HG03097 (cell line): ENCODE measurements around the gene OXA1L.
"Not testable (repeated sequence)": the region's sequence is repeated elsewhere in the genome, so short reads cannot be mapped to it uniquely, and the experiment has no call there.

Experiments used
- ATAC-seq: cut with Tn5 transposase; IDR thresholded peaks from one replicate; pipeline ENCODE4 v1.9.1; 2021; ENCODE audit not compliant: unreplicated experiment, low FRiP score

The OXA1L gene

DNA sequence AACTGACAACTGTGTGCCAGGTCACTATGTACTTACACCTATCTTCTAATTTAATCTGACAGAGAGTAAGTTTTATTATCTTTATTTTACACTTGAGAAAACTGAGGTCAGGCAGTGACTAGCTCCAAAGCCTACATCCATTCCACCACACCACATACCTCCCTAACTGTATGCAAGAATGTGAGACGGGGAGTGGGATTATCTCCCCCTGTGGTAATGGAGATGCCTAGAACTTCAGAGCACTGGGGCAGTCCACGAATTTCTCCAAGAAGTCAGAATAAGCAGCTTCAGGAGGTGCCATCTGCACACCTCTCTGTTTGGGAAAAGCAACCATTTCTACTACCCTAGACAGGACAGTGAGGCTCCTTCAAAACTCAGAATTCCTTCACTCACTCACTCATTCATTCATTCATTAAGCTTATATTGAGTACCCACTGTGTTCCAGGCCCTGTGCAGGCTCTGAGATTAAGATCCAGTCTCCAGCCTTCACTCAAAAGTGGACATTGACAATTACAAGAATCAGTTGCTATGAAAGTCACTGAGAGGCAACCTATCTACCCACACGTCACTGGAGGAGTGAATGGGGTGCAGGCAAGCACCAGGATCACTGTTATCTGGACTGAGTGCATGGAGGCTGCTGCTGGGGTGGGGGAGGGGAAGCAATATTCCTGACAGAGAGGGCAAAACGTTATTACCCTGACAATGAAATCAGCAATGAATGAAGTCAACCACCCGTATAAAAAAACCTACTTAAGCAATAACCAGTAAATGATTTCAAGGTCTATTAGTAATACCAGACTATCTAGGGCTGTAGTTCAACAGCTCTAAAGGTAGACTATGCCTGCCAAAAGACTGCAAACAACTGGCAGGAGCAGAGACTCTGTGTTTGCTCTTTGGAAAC is 30.8 kb downstream of the OXA1L start:
- no peak for ATAC-seq

DNA sequence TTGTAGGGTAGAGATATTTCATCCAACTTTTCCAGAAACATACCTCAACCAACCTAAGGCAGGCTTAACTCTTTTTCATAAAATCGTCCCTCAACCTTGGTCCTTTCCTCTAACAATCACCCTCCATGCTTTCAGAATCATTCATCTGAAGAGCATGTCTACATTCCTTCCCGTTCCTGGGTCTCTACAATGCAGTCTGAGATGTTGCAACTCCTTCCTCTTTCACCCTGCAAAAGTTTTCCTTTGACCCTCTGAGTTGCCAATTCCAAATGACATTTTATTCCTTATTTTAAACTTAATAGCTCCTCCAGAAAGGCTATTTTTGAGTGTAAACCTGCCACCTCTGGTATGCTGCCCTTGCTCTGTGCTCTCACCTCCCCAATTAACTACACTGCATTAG is 32.0 kb downstream of the OXA1L start:
- no peak for ATAC-seq

DNA sequence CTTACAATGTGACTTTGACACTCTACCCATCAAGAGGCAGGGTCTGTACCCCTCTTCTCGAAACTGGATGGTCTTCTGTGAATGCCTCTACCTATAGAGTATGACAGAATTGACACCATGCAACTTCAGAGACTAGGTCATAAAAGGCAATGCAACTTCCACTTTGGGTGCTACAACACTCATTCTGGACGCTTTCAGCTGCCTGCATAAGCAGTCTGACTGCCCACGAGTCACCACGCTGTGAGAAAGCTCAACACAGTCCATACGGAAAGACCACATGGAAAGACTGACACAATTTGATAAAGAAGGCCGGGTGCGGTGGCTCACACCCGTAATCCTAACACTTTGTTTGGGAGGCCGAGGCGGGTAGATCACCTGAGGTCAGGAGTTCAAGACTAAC is 33.9 kb downstream of the OXA1L start:
- no peak for ATAC-seq

DNA sequence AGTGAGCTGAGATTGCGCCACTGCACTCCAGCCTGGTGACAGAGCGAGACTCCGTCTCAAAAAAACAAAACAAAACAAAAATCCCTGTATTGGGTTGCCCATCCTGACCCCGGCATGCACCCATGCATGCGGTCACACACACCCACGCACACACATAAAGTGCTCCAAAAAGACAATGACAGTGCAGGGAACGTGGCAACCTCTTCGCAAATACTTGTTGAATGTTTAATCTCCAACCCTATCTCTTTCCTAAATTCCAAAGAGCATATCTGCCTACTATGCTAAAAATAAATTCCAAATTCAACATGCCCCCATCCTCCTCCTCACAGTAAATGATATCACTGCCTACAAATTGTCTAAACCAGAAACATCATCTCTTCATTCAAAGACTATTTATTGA is 35.2 kb downstream of the OXA1L start:
- no peak for ATAC-seq

DNA sequence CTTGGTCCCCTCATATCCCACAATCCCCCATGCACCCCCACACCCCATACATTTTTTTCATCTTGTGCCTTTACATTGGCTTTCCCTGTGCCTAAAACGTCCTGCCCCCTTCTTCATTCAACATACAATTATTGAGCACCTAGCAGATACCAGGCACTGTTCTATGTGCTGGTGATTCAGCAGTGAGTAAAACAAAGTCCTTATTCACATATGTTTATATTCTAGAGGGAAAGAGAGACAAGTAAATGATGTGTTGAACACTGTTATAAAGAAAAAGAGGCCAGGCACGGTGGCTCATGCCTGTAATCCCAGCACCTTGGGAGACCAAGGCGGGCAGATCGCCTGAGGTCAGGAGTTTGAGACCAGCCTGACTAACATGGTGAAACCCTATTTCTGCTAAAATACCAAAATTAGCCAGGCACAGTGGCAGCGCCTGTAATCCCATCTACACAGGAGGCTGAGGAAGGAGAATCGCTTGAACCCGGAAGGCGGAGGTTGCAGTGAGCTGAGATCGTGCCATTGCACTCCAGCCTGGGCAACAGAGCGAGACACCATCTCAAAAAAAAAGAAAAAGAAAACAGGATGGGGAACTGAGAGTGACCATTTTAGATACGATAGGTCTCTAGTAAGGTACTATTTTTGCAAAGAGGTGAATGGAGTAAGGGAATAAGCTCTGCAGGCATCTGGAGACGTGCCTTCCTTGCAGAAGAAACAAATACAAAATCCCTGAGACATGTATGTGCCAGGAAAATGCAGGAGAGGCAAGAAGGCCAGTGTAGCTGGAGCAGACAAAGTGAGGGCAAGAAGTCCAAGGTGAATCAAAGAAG is 36.6 kb downstream of the OXA1L start:
- ATAC-seq = no peak

DNA sequence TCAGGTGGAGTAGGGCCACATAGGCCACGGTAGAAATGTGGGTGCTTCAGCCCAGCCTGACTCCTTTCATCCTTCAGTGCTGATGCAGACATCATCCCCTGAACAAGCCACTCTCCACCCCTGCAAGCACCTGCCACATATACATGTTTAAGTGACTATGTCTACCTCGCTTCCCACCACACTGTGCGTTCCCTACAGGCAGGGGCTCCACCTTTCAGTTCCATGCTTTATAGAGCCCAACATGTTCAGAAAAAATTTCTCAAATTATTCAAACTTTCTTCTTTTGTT is 37.1 kb downstream of the OXA1L start:
- ATAC-seq = no peak

DNA sequence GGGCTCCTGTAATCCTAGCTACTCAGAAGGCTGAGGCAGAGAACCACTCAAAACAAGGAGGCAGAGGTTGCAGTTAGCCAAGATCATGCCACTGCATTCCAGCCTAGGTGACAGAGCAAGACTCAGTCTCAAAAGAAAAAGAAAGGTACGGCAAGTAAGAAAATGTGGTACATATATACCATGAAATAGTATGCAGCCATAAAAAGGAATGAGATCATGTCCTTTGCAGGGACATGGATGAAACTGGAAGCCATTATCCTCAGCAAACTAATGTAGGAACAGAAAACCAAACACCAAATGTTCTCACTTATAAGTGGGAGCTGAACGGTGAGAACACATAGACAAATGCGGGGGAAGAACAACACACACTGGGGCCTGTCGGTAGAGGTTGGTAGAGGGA is 38.7 kb downstream of the OXA1L start:
- not testable (repeated sequence) for ATAC-seq

DNA sequence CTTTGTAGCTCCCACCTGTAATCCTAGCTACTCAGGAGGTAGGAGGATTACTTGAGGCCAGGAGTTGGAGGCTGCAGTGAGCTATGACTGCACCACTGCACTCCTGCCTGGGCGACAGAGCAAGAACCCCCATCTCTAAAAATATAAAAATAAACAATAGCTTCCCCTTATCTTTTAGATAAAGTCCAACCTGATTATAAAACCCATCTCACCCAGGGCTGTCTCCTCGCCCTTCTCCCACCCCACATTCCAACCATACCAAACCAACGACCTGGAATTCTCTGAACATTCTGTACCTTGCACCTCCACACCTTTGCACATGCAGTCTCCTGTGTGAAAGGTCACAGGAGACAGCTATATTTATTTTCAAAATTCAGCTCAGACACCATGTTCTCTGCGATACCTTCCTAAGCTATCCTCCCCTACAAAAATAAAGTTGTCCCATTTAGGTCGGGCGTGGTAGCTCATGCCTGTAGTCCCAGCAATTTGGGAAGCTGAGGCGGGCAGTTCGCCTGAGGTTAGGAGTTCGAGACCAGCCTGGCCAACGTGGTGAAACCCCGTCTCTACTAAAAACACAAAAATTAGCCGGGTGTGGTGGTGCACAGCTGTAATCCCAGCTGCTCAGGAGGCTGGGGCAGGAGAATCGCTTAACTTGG is 41.1 kb downstream of the OXA1L start:
- no peak for ATAC-seq

DNA sequence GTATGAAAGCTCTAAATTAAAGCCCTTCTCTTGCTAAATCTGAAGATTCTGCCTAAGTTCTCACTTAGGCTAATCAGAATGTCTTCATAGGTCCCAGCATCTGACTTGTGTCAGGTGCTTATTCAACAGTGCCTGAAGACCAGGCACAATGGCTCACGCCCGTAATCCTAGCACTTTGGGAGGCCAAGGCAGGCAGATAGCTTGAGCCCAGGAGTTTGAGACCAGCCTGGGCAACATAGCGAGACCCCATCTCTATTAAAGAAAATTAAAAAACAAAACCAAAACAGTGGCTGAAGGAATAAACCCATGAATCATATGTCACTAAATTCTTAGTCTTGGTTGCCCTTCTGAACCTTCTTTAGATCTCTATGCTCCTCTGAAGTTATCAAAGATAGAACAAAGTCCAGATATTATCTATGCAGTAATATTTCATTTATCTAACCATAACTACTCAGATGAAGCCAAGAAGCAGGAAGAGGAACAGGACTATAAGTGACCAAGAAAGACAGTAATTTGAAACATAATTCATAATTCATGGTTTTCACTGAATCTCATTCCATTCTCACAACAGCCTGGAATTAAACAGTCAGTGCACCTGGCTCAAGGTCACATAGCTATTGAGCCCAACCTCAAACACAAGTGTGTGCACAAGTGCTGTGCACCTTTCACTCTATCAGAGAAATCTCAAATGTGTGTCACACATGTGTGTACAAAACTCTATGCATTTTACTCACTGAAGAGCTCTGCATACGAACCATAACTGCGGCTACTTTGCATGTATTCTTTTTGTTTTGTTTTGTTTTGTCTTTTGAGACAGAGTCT is 42.1 kb downstream of the OXA1L start:
- ATAC-seq = no peak

DNA sequence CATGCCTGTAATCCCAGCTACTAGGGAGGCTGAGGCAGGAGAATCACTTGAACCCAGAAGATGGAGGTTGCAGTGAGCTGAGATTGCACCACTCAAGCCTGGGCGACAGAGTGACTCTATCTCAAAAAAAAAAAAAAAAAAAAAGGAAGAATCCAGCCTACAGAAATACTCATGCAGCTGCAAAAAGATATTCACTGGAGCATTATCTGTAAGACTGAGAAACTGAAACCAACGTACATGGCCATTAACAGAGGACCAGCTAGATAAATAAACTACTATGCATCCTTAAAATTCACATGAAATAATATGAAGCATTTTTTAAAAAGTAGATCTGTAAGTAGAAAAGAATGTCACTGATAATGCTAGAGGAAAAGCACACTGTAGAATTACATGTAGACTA is 45.2 kb downstream of the OXA1L start:
- no peak for ATAC-seq

DNA sequence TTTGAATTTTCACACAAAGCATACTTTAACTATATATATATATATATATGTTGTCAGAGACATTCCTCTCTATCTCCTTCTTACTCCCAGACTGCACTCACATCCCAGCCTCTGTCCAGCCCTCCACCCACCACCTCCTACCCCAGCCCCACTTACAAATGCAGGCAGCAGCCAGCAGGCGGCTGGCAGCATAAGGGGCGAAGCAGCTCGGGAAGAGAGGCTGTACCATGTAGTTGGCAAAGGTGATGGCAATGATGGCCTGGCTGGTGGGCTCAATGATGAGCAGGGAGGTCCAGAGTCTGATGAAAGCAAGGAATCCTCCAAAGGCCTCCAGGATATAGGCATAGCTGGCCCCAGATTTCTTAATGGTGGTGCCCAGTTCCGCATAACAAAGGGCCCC is 46.3 kb downstream of the OXA1L start:
- ATAC-seq = no peak

DNA sequence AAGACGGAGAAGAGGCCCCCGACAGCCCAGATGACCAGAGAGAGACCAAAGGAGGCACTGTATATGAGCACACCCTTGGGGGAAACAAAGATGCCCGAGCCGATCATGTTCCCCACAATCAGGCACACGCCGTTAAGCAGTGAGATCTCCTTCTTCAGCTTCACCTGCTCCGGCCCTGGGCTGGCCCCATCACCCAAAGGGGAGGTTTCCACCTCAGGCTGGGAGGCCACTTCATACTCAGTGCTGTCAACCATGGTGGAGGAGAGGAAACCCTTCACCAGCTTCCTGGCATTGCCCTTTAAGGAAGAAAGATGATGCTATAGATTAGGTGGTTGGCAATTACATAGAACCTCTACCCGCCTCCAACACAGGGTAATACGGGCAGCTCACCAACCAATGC is 46.7 kb downstream of the OXA1L start:
- no peak for ATAC-seq

DNA sequence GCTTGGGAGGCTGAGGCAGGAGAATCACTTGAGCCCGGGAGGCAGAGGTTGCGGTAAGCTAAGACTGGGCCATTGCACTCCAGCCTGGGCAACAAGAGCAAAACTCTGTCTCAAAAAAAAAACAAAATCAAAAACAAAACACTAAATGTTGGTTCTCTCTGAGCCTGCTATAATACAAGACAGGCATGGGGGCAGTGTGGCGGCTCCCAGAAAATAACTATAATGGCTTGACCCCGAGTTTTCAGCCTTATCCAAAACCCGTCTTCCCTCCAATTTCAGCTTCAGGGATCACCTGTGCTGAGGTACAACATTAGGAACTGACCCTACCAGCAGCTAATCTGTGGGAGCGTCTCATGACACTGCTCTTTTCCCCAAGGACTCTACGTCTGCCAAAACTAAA is 47.9 kb downstream of the OXA1L start:
- ATAC-seq = no peak

DNA sequence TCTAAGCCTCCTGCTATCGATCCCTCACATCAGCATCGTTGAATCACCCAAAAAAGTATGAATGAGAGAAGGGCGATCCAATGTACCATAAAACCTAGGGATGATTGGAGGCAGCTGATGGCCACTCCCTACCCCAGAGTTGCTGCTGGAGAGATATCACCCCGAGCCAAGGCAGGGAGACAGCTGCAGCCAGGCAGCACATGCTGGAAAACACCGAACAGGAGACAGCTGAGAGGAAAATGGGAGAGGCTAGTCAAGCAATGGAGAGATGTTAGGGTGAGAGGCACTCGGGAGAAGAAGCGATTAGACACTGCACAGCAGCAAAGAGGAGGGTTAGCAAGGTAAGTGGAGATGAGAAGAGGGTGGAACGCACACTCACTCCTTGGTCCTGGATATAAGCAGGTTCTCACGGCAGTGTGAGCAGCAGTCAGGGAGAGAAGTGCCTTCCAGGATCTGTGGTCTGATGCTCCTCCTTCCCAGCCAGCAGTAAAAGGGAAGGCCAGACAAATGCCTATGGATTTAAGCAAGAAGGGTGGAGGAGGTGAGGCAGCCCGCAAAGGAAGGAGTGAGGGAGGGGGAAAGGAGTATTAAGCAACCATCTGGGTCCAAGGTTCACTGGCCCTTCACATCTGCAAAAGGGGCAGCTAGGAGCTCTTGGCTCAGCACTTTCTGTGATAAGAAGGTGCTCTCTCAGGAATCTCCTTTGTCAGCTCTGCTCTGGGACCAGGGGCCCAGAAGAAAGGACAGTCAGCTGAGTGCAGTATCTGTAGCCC is 48.6 kb downstream of the OXA1L start, which contains the start of gene SLC7A7:
Gene SLC7A7, minus strand, starts transcription at position 495 of the 773 bp plus-strand sequence. CDS start 2,037 bp downstream, outside the sequence.
- ATAC-seq = no peak

DNA sequence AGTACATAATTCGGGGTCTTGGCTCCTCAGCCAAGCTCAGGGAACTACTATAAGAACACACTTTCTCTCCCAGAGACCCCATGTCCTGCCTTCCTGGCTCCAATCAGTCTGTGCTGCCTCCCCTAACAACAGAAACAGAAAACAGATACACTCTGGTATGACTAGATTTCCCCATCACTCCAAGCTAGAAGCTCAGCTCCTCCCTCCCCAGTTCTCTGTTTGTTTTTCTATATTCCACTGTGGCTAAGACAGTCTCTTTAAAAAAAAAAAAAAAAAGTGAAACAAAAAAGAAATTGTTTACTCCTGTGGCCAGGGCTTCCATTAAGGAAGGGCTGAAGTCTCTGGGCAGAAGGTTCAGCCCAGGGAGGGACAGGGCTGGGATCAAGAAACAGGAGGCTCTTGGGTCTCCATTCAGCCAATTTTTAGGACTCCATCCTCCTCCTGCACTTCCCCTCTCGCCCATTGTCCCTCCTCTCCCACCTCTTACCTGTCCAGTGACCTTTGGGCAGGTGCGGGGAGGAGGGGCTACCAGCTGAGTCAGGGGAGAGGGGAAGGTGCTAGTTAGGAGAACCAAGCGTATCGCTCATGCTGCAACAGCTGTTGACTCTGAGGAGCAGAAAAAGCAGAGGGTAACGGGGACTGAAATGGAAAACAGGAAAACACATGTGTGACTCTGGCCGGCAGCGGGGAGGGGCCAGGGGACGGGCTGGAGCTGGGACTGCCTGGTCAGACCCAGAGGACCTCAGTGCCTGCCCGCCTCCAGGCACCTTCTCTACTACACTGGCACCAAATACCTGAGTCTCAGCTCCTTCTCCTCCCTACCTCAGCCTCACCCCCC is 52.9 kb downstream of the OXA1L start:
- ATAC-seq = no peak

DNA sequence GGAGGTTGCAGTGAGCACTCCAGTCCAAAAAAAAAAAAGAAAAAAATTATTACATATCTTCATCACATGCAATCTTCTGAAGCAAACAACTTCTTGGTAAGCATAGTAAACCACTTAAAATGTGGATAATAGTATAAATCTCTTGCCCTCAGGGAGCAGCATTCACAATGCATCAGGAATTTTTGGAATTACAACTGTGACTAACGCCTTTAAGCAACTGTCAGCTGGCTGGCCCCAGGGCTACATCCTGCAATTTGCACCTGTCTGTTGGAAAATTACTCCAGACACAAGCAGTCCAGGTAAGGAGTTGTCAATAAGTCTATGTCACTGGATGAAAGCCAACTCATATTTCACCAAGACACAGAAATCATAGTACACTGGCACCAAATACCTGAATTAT is 54.2 kb downstream of the OXA1L start:
- no peak for ATAC-seq

DNA sequence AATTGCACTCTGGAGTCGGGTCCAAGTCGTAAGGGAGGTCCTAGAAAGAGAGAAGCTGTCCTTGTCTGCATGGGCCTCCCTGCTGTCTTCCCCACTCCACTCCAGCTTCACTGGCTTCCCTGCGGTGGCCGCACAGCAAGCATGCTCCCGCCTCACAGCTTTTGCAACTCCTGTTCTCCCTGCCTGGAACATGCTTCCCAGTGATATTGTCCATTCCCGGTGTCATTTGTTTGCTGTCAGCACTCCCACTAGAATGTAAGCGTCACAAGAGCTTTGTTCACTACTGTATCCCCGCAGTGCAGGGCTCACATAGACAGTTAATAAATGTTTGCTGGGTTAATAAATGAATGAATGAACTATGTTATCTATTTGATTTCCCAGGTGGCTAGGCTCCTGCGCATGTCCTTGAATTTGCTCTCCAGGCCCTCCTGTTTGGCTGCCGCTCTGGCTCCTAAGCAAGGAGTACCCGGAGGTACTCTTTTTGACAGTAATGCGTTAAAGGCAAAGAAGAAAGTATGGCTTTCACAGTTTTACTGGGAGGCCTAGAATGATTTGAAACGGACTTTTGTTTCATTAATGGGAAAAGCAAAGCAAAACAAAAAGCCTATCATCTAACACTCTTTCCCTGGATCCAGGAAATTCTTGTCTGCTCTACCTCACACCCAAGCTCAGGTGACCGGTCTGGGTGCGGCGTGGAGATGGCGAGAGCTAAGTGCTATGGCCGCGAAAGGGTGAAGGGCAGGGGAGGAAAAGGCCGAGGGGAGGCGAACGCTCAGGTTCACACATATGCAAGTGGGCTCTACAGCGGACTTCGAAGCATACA is 54.9 kb downstream of the OXA1L start:
- no peak for ATAC-seq

DNA sequence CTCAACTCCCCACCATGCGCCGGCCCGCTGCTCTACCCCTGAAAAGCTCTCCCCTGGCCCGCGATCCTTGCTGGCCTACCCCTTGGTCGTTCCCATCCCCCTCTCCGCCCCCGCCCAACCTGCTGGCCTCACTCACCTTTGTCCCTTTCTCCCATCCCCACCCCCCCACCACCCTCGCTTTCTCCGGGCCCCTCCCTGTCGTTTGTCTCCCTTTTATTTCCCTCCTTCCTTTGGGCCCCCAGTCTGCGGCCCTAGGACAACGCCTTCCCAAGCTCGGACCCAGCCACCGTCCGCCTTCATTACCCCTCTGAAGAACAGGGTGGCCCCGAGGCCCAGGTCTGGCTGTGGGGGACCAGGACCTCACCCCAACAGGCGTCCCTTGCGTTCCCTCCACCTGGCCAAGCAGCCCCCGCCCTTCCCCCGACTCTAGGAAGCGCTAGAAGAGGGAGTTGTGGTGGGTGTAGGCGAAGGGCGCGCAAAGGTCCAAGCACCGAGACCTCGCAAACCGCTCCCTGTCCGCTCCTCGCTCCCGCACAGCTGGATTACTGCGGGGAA is 55.6 kb downstream of the OXA1L start:
- ATAC-seq = no peak
